T-helper 2 cell treated with Interferon-gamma antibody and Interleukin-4, amounts not matched to agents 5 μg/mL and 100 μg/mL, for 36 hours (primary cell): Measurements from ENCODE around the gene CTAGE1.

Experiments used
- DNase-seq: peaks from one replicate; pipeline ENCODE4 v3.0.0; 2021; ENCODE audit warnings: low spot score
- H3K27ac Mint-ChIP-seq: one replicate; pipeline ENCODE4 v1.8.0; 2021; ENCODE audit warnings: mild to moderate bottlenecking, mixed read lengths
- H3K27me3 Mint-ChIP-seq: one replicate; pipeline ENCODE4 v1.8.0; 2021; ENCODE audit warnings: low read depth, mixed read lengths
- H3K36me3 Mint-ChIP-seq: one replicate; pipeline ENCODE4 v1.8.0; 2021; ENCODE audit warnings: low read depth, mixed read lengths
- H3K4me1 Mint-ChIP-seq: one replicate; pipeline ENCODE4 v1.8.0; 2021; ENCODE audit warnings: low read depth, mixed read lengths
- H3K4me3 Mint-ChIP-seq: one replicate; pipeline ENCODE4 v1.8.0; 2022; ENCODE audit warnings: mild to moderate bottlenecking, moderate library complexity, mixed read lengths
- H3K9me3 Mint-ChIP-seq: one replicate; pipeline ENCODE4 v1.8.0; 2021; ENCODE audit warnings: mixed read lengths

Gene CTAGE1

DNA sequence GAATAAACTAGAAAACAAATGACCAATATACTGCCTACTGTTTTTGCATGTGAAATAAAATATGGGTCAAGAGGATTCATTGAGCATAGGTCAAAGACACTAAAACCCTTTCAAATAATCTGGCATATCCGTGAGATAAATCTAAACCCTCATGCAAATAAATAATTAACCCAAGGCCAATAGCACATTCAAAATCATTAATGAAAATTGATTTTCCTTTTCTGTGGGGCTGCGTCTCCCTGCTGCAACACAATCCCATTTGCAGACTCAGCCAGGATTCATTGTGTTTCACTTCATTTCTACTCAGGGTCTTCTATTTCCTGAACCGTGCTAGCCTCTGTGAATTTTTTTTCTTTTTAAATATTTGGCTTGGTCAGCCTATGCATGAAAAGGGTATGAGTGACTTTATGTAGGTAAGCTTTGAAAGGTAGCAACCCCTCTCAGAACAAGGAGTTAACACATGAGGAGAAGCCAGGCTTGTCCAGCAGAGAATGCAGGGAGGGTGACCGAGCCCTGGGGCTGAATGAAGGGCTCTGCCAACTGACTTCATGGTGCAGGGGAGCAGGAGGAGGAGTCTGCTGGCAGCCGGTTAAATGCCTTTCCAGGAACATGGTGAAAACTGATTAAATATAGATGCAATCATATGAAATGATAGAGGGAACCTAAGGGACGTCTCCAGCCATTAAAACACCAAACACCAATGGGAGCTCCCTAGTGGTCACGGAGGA is 10.3 kb upstream of the CTAGE1 start:
- Mint-ChIP-seq H3K9me3 (no peaks in the 10 kb centered on the region), H3K27me3 (no peaks in the 10 kb centered on the region), H3K36me3 (no peaks in the 10 kb centered on the region), H3K4me1 (no peaks in the 10 kb centered on the region), H3K4me3 (no peak overlapping the region), H3K27ac (no peak overlapping the region)
- DNase-seq = no peak

DNA sequence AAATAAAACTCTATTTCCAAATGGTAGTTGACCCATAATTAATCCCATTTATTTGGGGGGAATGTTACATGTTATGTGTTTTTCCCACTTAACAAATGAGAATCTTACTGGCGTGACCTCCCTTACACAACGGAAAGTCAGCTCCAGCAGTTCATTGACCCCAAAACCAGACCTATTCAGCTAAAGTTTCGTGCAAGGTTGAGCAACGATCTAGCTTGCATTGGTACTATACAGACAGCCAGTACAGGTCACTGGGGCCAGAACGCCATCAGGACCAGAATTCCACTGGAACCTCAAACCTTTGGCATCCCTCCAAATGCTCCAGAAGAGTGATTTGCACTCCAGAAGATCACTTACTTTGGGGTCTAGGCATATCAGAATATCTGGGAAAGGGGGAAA is 6.8 kb upstream of the CTAGE1 start:
- no peaks in the 10 kb centered on the region for H3K27me3 Mint-ChIP-seq
- no peaks in the 10 kb centered on the region for H3K36me3 Mint-ChIP-seq
- no peak for DNase-seq
- H3K4me3 Mint-ChIP-seq = no peak overlapping the region
- no peaks in the 10 kb centered on the region for H3K4me1 Mint-ChIP-seq
- no peak overlapping the region for H3K27ac Mint-ChIP-seq
- H3K9me3 Mint-ChIP-seq = peaks cover 8% of the 10 kb centered on the region

- no peak for DNase-seq
Observed at GRCh38 chr18:22423878-22424564, 6.3 kb upstream of the CTAGE1 start.

DNA sequence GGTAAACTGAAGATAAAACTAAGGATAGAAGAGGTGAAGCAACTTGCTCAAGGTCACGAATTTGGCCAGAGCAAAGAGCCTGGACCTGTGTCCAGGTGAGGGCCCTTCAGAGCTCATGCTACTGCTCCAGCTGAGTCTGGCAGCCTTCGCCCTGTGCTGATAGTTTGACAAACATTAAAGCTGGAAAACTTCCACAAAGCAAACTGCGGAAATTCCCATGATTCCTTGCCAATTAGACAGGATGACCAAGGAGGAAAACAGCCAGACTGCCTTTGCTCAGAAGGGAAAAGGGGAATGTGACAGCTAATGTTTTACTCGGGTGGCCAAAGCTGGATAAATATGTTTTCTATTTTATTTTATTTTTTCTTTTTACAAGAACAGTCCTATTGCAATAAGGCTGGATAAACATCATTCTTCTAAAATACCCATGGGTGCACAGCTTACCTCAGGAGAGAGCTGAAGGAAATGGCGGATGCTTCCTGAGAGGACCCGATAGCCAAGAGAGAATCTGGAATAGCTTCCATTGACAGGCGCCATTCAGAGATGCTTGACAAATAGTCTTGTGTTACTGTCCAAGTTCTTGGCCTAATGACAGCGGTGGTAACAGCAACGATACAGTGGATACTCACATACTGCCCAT is 5.3 kb upstream of the CTAGE1 start:
- H3K4me3 Mint-ChIP-seq = no peak overlapping the region
- DNase-seq = no peak
- no peaks in the 10 kb centered on the region for H3K36me3 Mint-ChIP-seq
- peaks cover 14% of the 10 kb centered on the region for H3K9me3 Mint-ChIP-seq
- no peaks in the 10 kb centered on the region for H3K27me3 Mint-ChIP-seq
- no peaks in the 10 kb centered on the region for H3K4me1 Mint-ChIP-seq
- H3K27ac Mint-ChIP-seq = no peak overlapping the region

More at GRCh38 chr18:22423878-22424564, 6.3 kb upstream of the CTAGE1 start:
- peaks cover 8% of the 10 kb centered on the region for H3K9me3 Mint-ChIP-seq
- no peak overlapping the region for H3K4me3 Mint-ChIP-seq
- H3K4me1 Mint-ChIP-seq = no peaks in the 10 kb centered on the region
- H3K36me3 Mint-ChIP-seq = no peaks in the 10 kb centered on the region
- H3K27ac Mint-ChIP-seq = no peak overlapping the region
- no peaks in the 10 kb centered on the region for H3K27me3 Mint-ChIP-seq

- H3K27ac Mint-ChIP-seq = no peak overlapping the region
- no peak overlapping the region for H3K4me3 Mint-ChIP-seq
- no peaks in the 10 kb centered on the region for H3K4me1 Mint-ChIP-seq
- DNase-seq = no peak
- H3K9me3 Mint-ChIP-seq = peaks cover 14% of the 10 kb centered on the region
- no peaks in the 10 kb centered on the region for H3K36me3 Mint-ChIP-seq
- no peaks in the 10 kb centered on the region for H3K27me3 Mint-ChIP-seq
Observed at GRCh38 chr18:22420652-22421051, 2.9 kb upstream of the CTAGE1 start.

DNA sequence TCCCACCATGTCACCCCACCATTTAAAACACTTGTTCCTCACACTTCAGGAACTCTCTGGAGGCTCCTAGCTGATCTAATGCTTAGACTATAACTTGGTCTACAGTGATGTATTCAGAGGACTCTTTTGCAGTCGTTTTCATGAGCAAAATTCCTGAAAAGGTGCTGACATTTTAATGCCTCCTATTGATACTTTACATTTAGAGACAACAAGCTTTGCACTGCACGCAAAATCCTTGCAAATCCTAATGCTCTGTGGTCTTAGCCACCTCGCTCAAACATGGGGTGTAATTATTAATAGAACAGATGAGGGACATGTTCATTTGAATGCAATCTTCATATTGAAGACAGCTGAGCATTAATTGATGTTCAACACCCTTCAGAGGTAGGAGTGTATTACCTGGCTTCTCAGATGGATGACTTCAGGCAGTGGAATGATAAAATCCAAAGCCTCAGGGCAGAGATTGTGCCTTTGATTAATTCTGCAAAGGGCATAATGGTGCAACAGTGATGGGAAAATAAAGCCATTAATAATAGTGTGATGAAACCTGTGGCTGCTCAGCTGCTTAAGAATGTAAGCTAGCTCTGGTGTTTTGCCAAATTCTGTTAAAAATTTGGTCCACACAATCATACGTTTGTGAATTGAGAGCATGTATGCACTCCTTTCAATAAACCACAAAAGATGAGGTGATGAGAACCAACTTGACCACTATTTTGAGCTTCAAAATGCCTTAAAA is 5.4 kb downstream of the CTAGE1 start:
- H3K9me3 Mint-ChIP-seq = peaks cover 11% of the 10 kb centered on the region
- H3K4me1 Mint-ChIP-seq = no peaks in the 10 kb centered on the region
- H3K27me3 Mint-ChIP-seq = no peaks in the 10 kb centered on the region
- DNase-seq = no peak
- H3K4me3 Mint-ChIP-seq = no peak overlapping the region
- H3K36me3 Mint-ChIP-seq = no peaks in the 10 kb centered on the region
- H3K27ac Mint-ChIP-seq = no peak overlapping the region

DNA sequence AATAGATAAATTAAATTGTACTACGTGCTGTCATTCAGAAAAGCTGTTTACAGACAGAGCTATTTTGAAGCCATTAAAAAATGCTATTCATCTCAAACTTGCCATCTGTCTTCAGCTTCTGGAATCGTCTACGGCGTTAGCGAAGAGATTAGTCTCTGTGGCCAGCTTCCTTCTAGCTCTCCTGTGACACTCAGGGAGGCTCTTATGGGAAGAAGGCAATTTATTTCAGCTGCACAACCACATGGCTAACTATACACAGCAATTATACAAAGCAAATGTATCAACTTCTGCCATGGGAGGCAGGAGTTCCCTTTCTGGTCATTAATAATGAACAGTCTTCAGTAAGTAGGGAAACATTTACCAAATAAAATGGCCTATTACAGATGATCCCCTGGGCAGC is 6.3 kb downstream of the CTAGE1 start:
- Mint-ChIP-seq H3K27ac (no peak overlapping the region), H3K9me3 (peaks cover 11% of the 10 kb centered on the region), H3K4me3 (no peak overlapping the region), H3K36me3 (no peaks in the 10 kb centered on the region), H3K27me3 (no peaks in the 10 kb centered on the region), H3K4me1 (no peaks in the 10 kb centered on the region)
- no peak for DNase-seq

DNA sequence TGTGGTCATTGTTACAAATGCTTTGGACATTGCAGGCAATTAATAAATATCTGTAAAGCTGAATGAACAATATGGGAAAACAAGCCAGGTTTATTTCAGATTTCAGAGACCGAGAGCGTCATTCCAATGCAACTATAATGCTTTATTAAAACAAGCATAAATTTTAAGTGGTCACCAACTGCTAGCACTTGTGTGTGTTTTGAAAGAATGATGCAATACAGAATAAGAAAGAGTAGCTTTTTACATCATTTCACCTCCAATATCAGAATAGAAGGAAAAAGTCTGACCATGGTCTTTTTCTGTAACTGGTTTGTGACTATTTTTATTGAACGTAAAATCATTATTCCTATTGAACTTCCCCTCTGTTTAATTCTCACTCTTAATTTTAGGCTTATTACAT is 7.6 kb downstream of the CTAGE1 start:
- H3K4me1 Mint-ChIP-seq = no peaks in the 10 kb centered on the region
- peaks cover 15% of the 10 kb centered on the region for H3K9me3 Mint-ChIP-seq
- H3K36me3 Mint-ChIP-seq = no peaks in the 10 kb centered on the region
- DNase-seq = no peak
- H3K27me3 Mint-ChIP-seq = no peaks in the 10 kb centered on the region
- no peak overlapping the region for H3K4me3 Mint-ChIP-seq
- H3K27ac Mint-ChIP-seq = no peak overlapping the region

- H3K4me1 Mint-ChIP-seq = no peaks in the 10 kb centered on the region
- no peak for DNase-seq
- H3K9me3 Mint-ChIP-seq = peaks cover 20% of the 10 kb centered on the region
- no peaks in the 10 kb centered on the region for H3K27me3 Mint-ChIP-seq
- H3K4me3 Mint-ChIP-seq = no peak overlapping the region
- H3K36me3 Mint-ChIP-seq = no peaks in the 10 kb centered on the region
- H3K27ac Mint-ChIP-seq = no peak overlapping the region
Observed at GRCh38 chr18:22409445-22409844, 8.3 kb downstream of the CTAGE1 start.

GRCh38 chr18:22408059-22408458 is 9.7 kb downstream of the CTAGE1 start:
- no peaks in the 10 kb centered on the region for H3K36me3 Mint-ChIP-seq
- H3K4me3 Mint-ChIP-seq = no peak overlapping the region
- peaks cover 24% of the 10 kb centered on the region for H3K9me3 Mint-ChIP-seq
- H3K27ac Mint-ChIP-seq = no peak overlapping the region
- DNase-seq = no peak
- H3K27me3 Mint-ChIP-seq = no peaks in the 10 kb centered on the region
- H3K4me1 Mint-ChIP-seq = no peaks in the 10 kb centered on the region

DNA sequence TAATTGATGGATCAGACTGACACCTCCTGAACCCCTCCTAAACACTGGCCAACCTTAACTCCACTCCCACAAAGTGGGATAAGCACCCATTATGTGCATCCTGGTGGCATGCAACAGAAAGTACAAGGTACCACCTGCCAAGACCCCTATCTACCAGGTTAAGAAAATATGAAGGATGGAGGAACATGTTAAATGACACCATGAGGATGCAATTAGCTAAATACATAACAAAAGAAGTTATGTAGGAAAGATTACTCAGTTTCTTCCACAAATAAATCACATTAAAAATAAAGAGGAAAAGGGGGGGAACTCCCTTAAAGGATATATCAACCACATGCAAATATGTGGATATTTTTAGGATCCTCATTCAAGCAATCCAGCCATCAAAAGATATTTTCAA is 12.6 kb downstream of the CTAGE1 start:
- DNase-seq = no peak
- H3K4me1 Mint-ChIP-seq = no peaks in the 10 kb centered on the region
- no peaks in the 10 kb centered on the region for H3K36me3 Mint-ChIP-seq
- no peak overlapping the region for H3K27ac Mint-ChIP-seq
- no peaks in the 10 kb centered on the region for H3K27me3 Mint-ChIP-seq
- H3K4me3 Mint-ChIP-seq = no peak overlapping the region
- H3K9me3 Mint-ChIP-seq = peaks cover 27% of the 10 kb centered on the region

GRCh38 chr18:22403950-22404349 is 13.8 kb downstream of the CTAGE1 start:
- no peaks in the 10 kb centered on the region for H3K4me1 Mint-ChIP-seq
- peaks cover 23% of the 10 kb centered on the region for H3K9me3 Mint-ChIP-seq
- DNase-seq = no peak
- H3K27ac Mint-ChIP-seq = no peak overlapping the region
- no peaks in the 10 kb centered on the region for H3K36me3 Mint-ChIP-seq
- no peaks in the 10 kb centered on the region for H3K27me3 Mint-ChIP-seq
- no peak overlapping the region for H3K4me3 Mint-ChIP-seq

GRCh38 chr18:22399949-22400348 is 17.8 kb downstream of the CTAGE1 start:
- no peak overlapping the region for H3K27ac Mint-ChIP-seq
- H3K4me1 Mint-ChIP-seq = no peaks in the 10 kb centered on the region
- peaks cover 11% of the 10 kb centered on the region for H3K9me3 Mint-ChIP-seq
- DNase-seq = no peak
- H3K36me3 Mint-ChIP-seq = no peaks in the 10 kb centered on the region
- H3K4me3 Mint-ChIP-seq = no peak overlapping the region
- H3K27me3 Mint-ChIP-seq = no peaks in the 10 kb centered on the region

- peaks cover 4% of the 10 kb centered on the region for H3K9me3 Mint-ChIP-seq
- no peaks in the 10 kb centered on the region for H3K4me1 Mint-ChIP-seq
- H3K27ac Mint-ChIP-seq = no peak overlapping the region
- H3K4me3 Mint-ChIP-seq = no peak overlapping the region
- no peak for DNase-seq
- no peaks in the 10 kb centered on the region for H3K36me3 Mint-ChIP-seq
- no peaks in the 10 kb centered on the region for H3K27me3 Mint-ChIP-seq
Observed at GRCh38 chr18:22398464-22398863, 19.3 kb downstream of the CTAGE1 start.
